Progenitor cell of endocrine pancreas (in vitro differentiated cells): ENCODE measurements around the gene SORCS2. TPM values are rescaled to one million over a fixed set of nuclear protein-coding genes. Genes with fewer than 3 reads are reported as not detected.

Experiments used
- DNase-seq: peaks from one replicate; pipeline ENCODE4 v3.0.0; 2021; ENCODE audit warnings: low spot score; ENCODE audit not compliant: unreplicated experiment
- H3K27ac Mint-ChIP-seq: 2 replicates; pipeline ENCODE4 v1.8.0; 2021; ENCODE audit warnings: mild to moderate bottlenecking, moderate library complexity, mixed read lengths
- H3K27me3 Mint-ChIP-seq: 2 replicates; pipeline ENCODE4 v1.8.0; 2021; ENCODE audit warnings: mixed read lengths
- H3K36me3 Mint-ChIP-seq: 2 replicates; pipeline ENCODE4 v1.8.0; 2022; ENCODE audit warnings: mixed read lengths; ENCODE audit not compliant: insufficient read depth
- H3K4me1 Mint-ChIP-seq: 2 replicates; pipeline ENCODE4 v1.8.0; 2021; ENCODE audit warnings: low read depth, mixed read lengths
- H3K4me3 Mint-ChIP-seq: 2 replicates; pipeline ENCODE4 v1.8.0; 2021; ENCODE audit warnings: low read depth, mild to moderate bottlenecking, moderate library complexity, mixed read lengths
- H3K9me3 Mint-ChIP-seq: 2 replicates; pipeline ENCODE4 v1.8.0; 2021; ENCODE audit warnings: low read depth, mixed read lengths
- CTCF ChIP-seq: fragments of 200-600 bp; sonication (generic); IDR thresholded peaks from one replicate; pipeline ENCODE4 v1.5.0; 2021; ENCODE audit warnings: antibody characterized with exemption, mild to moderate bottlenecking; ENCODE audit not compliant: unreplicated experiment
- total RNA-seq: library from RNA; stranded (reverse); gene quantifications from 2 replicates; pipeline ENCODE4 v1.2.1, GENCODE V29; 2021

SORCS2 gene
- total RNA-seq, 1 donor from 2014 or later: 2.2 TPM

GRCh38 chr4:7466904-7467303 lies 274.6 kb downstream of the SORCS2 start:
- Mint-ChIP-seq H3K36me3 (no peaks in the 10 kb centered on the region), H3K27ac (no peak overlapping the region), H3K9me3 (no peaks in the 10 kb centered on the region), H3K4me1 (peaks cover 2% of the 10 kb centered on the region), H3K27me3 (peaks cover 16% of the 10 kb centered on the region), H3K4me3 (no peak overlapping the region)
- no peak for TF ChIP-seq CTCF
- DNase-seq: no peak

- H3K27me3 Mint-ChIP-seq: peaks cover 22% of the 10 kb centered on the region
- H3K4me3 Mint-ChIP-seq: no peak overlapping the region
- no peaks in the 10 kb centered on the region for H3K36me3 Mint-ChIP-seq
- H3K9me3 Mint-ChIP-seq: no peaks in the 10 kb centered on the region
- H3K27ac Mint-ChIP-seq: no peak overlapping the region
- H3K4me1 Mint-ChIP-seq: no peaks in the 10 kb centered on the region
- TF ChIP-seq CTCF: no peak
- no peak for DNase-seq
Measured at GRCh38 chr4:7467471-7467870, 275.1 kb downstream of the SORCS2 start.

GRCh38 chr4:7469023-7469422 lies 276.7 kb downstream of the SORCS2 start:
- no peaks in the 10 kb centered on the region for H3K9me3 Mint-ChIP-seq
- no peak for DNase-seq
- TF ChIP-seq CTCF: no peak
- H3K27me3 Mint-ChIP-seq: peaks cover 27% of the 10 kb centered on the region
- no peak overlapping the region for H3K27ac Mint-ChIP-seq
- H3K4me3 Mint-ChIP-seq: no peak overlapping the region
- H3K4me1 Mint-ChIP-seq: peaks cover 5% of the 10 kb centered on the region
- H3K36me3 Mint-ChIP-seq: no peaks in the 10 kb centered on the region

- Mint-ChIP-seq H3K36me3 (no peaks in the 10 kb centered on the region), H3K27ac (no peak overlapping the region), H3K9me3 (no peaks in the 10 kb centered on the region), H3K4me1 (peaks cover 5% of the 10 kb centered on the region), H3K4me3 (no peak overlapping the region), H3K27me3 (peaks cover 27% of the 10 kb centered on the region)
- DNase-seq: no peak
- TF ChIP-seq CTCF: no peak
Measured at GRCh38 chr4:7470111-7470510, 277.8 kb downstream of the SORCS2 start.

GRCh38 chr4:7470522-7471128 lies 278.3 kb downstream of the SORCS2 start:
- no peak overlapping the region for H3K4me3 Mint-ChIP-seq
- no peak for TF ChIP-seq CTCF

More at GRCh38 chr4:7470522-7471128, 278.3 kb downstream of the SORCS2 start:
- Mint-ChIP-seq H3K36me3 (no peaks in the 10 kb centered on the region), H3K27ac (no peak overlapping the region), H3K27me3 (peaks cover 27% of the 10 kb centered on the region), H3K4me1 (peaks cover 5% of the 10 kb centered on the region), H3K9me3 (no peaks in the 10 kb centered on the region)
- DNase-seq: no peak
